ENCODE results near the gene SYT9.

DNA sequence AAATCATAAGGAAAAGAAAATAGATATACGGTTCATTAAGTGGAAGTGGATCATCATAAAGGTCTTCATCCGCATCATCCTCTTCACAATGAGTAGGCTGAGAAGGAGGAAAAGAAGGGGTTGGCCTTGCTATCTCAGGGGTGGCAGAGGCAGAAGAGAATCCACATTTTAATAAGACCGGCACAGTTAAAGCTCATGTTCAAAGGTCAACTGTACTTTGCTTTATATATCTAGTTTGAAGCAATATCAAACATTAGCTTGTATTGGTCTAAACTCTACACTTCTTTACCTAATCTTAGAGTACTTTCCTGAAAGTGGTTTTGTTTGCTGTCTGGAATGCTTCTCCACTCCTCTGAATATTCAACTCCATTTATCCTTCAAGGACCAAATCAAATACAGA is 256.4 kb downstream of the SYT9 start:
- TF ChIP-seq, protein P1, sequence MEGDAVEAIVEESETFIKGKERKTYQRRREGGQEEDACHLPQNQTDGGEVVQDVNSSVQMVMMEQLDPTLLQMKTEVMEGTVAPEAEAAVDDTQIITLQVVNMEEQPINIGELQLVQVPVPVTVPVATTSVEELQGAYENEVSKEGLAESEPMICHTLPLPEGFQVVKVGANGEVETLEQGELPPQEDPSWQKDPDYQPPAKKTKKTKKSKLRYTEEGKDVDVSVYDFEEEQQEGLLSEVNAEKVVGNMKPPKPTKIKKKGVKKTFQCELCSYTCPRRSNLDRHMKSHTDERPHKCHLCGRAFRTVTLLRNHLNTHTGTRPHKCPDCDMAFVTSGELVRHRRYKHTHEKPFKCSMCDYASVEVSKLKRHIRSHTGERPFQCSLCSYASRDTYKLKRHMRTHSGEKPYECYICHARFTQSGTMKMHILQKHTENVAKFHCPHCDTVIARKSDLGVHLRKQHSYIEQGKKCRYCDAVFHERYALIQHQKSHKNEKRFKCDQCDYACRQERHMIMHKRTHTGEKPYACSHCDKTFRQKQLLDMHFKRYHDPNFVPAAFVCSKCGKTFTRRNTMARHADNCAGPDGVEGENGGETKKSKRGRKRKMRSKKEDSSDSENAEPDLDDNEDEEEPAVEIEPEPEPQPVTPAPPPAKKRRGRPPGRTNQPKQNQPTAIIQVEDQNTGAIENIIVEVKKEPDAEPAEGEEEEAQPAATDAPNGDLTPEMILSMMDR (IDR thresholded peaks at IDR 0.05; ENCODE audit: insufficient read depth, low read depth, low read length) = no peak
- no peak for TF ChIP-seq EZH2 (IDR thresholded peaks at IDR 0.05; ENCODE audit: insufficient read depth, low read length)

Data from astrocyte (in vitro differentiated cells and primary cell).